Activated CD4-positive, alpha-beta T cell treated with anti-CD3 and anti-CD28 coated beads, Interleukin-10, Interleukin-2, amounts not matched to agents 100 ng/mL and 50 ng/mL, durations not matched to agents 16 hours and 8 hours (primary cell): ENCODE measurements around the gene GPC5.

Source experiments
- DNase-seq: peaks from one replicate; pipeline ENCODE4 v3.0.0-alpha.2; 2020

Gene GPC5

DNA sequence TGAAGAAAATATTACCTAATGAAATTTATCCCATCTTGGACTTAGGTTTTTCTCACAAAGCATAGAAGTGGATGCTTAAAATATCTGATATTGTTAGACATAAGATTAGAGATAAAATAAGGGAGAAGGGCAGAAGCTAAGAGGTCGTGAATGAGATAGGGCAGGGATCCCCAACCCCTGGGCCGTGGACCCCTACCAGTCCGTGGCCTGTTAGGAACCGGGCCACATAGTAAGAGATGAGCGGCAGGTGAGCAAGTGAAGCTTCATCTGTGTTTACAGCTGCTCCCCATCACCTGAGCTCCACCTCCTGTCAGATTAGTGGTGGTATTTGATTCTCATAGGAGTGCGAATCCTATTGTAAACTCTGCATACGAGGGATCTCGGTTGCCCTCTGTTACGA, 202.9 kb downstream of the GPC5 start:
- DNase-seq: no peak

DNA sequence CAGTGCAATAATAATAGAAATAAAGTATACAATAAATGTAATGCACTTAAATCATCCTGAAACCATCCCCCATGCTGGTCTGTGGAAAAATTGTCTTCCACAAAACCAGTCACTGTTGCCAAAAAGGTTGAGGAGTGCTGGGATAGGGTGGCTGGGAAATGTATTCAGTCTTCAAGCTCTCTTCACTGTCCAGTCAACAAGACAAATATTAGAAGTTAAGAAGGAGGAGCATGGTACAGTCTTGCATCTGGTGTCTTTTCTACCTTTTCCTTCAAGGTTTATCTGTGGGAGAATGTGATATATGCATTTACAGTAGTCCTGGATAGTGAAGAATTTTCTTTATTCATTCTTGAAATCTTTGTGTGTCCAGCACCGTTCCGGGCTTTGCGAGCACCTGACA, 203.4 kb downstream of the GPC5 start:
- DNase-seq: no peak

DNA sequence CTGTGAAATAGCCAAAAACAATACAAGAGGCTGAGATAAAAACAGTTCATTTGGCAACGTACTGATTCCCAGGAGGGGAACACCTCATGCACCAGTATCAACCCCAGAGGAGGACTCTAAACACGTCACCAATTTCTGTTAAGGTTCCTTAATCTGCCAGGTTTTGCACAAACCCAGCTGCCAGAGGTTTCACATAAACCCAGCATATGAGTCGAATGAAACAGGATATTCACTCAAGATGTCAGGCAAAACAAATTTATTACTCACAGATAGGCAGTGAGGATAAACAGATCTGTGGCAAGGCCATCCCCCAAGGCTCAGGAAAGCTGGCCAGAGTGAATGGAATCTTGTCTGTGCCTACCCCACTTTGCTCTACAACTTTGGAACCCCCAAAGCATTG, 210.9 kb downstream of the GPC5 start:
- no peak for DNase-seq

DNA sequence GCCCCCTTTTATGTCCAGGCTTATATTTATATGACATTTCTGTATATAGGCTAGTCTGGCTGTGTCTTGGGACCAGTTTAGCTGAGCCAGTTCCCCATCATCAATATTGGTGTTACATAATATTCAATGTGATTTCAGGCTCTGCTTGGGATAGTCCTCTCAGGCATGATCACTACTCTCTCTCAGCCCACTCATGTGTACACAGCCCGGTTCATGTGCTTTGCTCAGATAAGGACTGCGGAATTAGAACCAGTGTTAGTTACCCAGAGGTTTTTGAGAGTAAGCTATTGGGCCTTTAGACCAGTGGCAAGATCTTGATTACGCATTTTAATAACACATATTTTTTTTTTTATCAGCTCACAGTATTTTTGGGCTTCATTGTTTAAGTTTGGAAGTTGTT, 219.9 kb downstream of the GPC5 start:
- no peak for DNase-seq

DNA sequence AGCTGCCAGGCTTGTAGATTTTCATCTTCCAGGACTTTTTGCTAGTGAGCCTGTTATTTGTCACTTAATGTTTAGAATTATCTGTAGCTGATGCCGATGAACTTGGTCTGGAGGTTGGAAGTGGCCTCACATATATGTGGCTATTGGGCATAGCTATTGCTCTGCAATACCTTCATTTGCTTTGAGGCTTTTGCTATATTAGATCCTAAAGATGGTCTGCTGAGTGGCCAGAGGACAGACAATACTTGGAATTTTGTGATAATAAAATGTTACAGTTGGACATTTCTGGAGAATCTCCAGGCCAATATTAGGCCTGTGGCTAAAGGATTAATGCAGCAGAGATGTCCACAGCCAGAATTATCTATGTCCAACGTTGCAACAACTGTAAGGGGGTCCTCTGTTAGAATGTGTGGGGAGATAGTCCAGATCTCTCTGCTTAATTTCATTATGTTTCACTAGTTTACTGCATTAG, 222.3 kb downstream of the GPC5 start:
- no peak for DNase-seq

DNA sequence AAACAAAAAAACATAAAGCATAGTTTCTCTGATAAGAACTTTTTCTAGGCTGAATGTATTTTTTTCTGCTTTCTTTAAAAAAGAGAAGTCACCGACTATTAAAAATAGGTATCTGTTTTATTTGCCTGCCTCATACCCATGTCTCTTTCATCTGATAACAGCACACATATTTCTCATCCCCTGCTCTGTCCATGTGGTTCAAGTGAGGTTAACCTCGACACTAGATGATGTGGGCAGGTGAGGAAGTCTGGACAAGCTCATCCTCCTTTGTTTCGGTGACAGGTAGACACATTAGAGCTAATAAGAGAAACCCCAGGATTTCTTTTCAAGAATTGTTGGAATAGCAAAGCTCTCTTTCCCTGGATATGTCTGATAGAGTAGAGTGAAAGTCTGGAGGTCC, 222.7 kb downstream of the GPC5 start:
- DNase-seq: no peak

DNA sequence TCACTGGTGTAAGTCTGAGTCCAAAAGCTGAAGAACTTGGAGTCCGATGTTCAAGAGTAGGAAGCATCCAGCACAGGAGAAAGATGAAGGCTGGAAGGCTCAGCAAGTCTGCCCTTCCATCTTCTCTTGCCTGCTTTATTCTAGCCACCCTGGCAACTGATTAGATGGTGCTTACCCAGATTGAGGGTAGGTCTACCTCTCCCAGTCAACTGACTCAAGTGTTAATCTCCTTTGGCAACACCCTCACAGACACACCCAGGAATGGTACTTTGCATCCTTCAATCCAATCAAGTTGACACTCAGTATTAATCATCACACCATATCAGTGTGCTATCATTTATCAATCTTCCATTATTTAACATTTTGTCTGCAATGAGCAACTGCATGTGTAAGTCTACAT, 223.5 kb downstream of the GPC5 start:
- DNase-seq: no peak

DNA sequence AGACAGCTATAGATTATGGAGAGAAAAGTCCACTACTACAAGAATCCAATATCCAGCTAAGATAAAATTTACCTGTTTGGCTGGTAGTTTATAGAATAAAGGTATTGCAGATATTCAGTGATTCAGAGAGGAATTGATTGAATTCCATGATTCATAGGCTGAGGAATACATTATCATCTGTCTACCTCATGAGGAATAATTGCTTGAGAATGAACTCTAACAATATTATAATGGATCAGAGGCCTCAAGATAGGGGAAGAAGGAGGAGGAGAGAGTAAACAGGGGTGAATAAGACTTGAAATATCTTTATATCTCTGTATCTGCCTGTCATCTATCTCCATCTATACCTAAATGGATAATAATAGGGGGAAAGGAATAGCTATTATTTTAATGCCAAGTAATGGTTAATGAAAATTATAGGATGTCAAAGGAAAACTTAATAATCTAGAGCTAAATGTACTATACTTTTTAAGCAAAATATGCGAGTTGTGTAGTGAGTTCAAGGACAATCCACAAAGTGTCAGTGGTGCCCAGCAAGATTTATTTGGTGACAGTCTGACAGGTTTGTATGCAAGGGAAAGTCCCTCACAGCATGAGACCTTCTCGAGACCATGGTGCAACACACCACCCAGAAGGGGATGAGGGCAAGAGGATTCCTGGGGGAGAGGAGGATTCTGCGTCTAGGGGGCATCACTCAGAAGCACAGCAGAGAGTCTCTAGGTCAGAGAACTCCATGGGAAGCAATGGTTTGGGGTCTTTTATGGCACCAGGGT, 224.5 kb downstream of the GPC5 start:
- DNase-seq: no peak

DNA sequence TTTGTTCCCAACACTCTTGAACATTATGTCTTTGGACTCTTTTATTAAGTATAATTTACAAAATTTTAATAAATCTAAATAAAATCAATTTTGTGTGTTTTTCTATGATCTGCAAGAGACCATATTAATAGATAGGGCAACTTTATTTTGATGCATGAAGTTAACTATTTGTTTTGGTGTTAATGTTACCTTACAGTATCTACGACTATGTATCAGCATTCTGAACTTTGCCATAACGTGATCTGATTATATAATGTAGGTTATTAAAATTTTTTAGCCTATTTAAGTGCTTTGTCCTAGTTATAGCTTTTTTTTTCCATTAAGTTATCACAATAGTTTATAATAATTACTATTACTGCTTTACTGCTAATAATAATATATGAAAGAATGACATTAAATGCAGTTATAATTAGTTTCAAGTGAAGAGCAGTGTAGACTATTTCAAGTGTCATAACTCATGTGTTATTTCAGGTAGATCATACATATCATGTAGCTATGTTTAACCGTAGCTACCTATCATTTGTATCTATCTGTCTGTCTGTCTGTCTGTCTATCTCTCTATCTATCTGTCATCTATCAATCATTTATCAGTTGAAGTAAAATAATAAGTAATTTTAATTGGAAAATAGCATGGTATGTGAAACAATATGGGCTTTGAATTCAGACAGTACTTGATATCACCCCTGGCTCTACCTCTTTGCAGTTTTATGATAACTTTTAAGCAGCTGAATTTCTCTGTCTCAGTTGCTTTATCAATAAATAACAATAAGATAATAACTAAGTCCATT, 229.7 kb downstream of the GPC5 start:
- DNase-seq: no peak

DNA sequence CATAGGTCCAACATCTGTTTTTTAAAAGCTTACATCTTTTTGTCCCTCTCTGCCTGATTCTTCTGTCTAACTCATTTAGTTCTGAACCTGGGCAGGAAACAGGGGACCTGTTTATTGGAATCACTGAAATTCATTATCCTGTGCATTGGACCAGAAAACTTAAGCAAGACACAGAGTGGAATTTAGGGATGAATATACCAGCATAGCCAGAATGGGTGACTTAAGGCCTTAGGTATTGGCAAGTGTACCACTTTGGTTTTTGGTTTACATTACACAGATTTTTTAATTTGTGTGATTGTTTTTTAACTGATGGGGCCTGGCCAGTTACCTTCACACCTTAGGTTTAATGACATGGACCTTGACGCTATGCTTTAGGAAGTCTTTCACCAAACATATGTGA, 232.5 kb downstream of the GPC5 start:
- DNase-seq: no peak

DNA sequence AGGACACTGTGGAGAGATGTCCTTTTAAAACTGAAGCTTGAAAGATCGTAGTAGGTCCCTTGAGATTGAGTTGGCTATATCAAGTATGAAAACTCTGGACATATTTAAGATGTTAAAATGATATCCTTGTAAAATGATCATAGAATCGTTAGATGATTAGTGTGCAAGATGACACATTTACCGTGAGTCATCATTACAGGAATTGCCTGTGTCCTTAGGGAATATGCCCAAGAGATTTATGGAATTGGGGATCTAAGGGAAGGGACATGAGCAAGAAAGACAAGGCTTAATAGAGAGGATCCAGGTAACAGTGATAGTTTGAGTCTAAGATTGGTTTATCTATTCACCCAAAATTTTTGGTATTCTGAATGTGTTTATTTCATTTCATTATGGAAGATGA, 233.7 kb downstream of the GPC5 start:
- DNase-seq: no peak

DNA sequence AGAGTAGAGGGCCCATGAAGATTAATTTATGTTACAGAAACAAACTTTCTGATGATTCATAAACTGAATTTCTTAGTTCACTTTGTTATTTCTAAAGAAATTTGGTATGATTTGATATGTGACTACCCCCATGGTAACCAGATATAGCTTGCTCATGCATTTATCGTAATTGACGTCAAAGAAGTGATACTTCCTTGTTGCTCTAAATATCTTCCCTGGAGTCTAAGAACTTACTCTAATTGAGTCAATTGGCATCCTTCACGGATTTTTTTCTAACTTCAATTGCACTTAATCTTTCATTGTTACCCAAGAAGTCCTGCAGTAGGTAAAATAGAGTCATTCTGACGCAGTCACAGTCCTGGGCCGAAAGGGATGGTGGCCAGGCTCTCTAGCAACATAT, 240.9 kb downstream of the GPC5 start:
- no peak for DNase-seq

DNA sequence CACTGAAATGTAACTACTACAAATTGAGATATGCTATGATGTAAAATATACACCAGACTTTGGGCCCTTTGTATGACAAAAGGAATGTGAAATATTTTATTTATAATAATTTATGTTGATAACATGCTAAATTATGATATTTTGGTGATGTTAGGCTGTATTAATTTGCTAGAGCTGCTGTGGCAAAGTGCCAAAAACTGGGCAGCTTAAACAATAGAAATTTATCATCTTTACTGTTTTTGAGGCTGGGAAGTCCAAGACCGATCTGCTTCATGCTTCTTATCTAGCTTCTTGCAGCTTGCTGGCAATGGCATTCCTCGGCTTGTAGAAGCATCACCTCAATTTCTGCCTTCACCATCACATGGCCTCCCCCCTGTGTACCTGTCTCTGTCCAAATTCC, 245.0 kb downstream of the GPC5 start:
- no peak for DNase-seq

DNA sequence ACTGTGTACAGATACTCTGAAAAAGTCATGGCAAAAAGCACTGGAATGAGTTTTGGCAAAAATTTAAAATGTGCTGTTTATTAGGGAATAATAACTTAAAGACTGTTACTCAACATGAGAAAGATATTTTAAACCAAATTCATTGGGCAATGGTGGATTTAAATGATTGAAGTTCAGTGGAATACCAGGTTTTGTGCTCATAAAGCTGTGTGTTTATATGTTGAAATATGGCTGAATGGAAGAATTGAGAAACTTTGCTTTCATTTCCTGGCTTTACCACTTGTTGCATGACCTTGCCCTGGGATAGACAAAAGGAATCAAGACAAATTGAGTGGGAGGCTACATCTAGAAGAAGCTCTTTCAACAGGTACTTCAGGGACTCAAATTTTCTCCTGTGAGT, 246.4 kb downstream of the GPC5 start:
- no peak for DNase-seq

DNA sequence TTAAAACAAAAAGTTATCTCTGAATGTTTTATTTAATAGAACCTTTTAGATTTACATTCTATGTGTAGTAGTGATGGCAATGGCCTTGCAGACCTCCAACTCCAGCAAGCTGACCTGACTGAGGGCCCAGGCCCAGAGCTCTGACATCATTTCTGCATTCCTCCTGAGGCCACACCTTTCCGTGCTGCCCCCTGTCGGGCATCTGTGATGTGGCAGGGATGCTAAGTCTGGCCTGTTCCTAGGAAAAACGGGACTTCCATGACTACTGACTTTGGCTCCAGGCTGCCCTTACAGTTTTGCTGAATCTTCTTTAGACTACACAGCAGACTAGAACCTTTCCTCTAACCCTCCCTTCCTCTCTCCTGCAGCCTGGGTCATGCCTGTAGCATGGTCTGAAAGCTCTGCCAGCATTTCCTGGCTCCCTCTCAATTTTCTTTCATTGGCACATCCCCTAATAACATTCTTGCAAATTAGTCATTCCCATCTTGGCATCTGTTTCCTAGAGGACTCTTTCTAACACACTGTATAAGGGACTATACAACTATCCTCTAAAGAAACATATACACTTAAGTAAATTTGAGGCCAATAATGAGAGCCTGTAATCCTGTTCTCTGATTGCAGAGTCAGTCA, 249.1 kb downstream of the GPC5 start:
- peak; percentile 1 for DNase-seq

DNA sequence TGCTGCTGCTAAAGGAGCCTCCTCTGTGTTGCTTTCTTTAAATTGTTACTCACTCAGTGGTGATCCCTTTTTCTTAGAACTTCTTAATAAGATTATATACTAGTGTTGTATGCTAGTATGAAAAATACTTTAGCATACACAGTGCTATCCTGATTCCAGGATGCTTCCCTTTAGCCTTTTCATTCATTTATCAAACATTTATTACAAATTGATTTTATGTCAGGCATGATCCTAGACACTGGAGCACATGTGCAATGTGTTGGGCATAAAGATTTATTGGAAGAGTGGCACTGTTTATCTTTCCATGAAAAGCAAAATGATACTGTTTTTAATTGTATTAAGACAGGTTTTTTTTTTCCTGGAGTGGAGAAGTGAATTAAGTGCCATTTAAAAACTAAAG, 249.6 kb downstream of the GPC5 start:
- no peak for DNase-seq

DNA sequence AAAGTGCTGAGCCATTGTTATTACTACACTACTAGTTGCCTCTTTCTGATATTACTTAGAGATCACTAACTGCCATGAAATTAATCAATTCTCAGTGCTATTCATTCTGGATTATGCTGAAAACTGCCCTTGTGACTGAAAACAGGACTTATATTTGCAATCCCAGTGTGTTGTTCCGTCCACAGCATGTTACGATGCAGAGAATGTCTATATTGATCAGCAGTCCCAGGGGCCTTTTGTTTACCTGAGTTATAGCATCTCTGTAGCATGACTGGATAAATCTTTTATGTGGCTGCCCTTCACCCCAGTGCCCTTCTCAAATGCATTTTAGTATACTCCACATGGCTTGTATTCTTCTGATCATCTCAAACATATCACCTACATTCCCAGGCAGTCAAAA, 251.0 kb downstream of the GPC5 start:
- no peak for DNase-seq

DNA sequence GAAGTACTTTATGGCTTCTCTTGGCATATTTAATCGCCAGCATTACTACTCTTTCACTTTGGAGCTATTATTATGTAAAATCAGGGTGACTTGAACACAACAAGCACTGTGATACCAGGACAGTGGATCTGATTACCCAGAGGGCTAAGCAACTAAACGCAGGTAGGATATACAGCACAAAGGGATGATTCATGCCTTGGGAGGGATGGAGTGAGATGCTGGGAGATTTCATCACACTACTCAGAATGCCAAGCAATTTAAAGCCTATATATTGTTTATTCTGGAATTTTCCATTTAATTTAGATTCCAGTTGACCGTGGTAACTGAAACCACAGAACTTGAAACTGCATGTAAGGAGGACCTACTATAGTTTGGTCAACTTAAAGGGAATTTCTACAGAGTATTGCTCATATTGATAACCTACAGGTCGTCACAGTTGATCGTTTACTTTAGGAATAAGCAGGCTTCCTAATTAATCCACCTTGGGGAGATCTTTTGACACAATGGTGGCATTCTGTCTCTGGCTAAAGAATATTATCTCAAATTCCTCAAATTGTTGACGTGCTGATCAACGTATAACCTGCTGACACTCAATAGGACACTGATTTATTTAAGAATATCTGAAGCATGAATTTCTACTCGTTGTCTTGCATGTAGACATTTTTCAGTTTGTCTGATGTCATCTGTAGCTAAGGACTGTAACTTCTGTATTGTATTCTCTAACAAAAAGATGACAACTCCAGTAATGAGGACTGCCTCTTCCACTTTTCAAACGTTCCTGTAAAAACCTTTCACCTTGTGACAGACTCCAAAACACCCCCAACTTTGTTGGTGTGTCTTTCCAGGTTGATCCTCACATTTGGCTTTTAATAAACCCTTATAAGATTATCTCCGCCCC, 254.2 kb downstream of the GPC5 start:
- no peak for DNase-seq

DNA sequence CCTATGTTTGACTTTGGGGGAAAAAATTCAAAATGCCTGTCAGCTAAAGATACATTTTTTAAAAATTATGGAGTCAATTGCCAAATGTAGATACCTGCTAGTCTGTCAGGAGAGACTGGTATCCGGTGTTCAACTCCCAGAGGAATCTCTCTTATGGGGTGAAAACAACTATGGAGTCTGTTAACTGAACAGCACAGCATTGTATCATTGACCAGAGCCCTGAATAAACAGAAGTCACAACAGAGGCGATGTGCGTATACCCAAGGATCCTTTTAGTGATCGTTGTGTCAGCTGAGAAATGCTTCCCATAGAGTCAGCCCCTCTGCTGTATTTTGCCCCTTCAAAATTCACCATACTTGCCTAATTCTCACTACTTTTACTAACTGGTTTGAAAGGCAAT, 257.3 kb downstream of the GPC5 start:
- DNase-seq: no peak

DNA sequence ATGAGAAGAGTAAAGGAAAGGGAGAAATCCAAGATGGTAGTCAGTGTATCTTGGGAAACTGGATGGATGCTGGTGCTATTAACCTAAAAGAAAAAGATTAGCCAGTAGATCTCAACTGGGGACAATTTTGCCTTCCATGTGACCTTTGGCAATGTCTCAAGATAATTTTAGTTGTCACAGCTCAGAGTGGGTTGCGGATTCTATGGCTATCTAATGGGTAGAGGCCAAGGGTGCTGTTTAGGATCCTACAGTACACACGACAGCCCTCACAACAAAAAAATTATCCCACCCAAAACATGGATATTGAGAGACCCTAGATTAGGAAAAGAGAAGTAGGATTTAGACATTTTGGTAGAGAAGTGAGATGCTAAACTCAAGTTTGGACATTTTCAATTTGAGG, 258.9 kb downstream of the GPC5 start:
- no peak for DNase-seq

DNA sequence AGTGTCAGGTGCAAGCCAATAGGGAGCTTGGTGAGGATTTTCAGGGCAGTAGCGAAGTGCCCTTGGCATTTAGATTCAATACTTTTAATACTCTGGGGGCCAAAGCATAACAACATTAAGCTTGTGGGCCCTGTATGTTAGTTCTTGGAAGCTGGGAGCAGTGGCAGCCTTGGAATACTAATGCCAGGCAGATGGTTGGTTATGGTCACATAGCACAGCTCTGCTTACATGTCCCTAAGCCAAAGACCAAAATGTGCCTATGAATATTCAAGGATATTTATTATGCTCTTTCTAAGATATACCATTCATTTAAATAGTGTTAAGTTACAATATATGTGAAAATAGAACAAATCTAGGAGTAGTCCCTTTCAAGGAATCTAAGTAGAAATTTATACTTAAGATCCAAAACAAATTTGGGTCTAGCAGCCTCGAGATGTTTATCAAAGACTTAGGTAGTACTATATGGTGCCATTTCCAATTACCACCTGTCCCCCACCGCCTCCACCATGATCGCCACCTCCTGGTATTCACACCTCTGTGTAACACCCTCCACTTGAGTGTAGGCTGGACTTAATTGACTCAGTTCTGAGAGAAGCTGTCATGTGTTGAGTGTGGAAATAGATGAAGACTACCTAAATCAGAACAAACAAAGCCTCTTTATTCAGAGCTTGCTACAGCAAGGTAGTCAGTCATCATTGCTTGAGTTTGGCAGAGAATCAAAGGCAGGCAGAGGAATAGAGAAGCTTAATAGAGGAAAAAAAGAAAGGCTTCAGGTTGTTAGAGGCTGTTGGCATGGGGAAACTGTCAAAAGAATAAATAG, 261.0 kb downstream of the GPC5 start:
- DNase-seq: no peak

DNA sequence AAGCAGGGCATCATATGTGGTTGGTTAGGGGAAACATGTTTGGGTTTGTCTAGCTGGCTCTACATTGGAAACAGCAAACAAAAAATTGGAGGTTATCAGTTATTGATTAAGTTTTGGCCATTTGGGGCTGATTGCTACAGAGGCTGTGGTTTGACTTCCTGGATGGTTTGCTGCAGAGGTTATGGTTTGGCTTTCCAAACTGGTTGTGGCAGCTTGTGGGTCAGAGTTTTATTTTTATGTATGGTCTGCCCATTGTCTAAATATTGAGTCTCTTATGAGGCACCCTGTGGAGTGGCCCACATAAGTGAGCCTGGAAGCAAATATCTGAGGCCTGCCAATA, 261.6 kb downstream of the GPC5 start:
- no peak for DNase-seq
